ENCODE data around the gene CLDND2.
"Not testable (repeated sequence)": the region's sequence is repeated elsewhere in the genome, so short reads cannot be mapped to it uniquely, and the experiment has no call there.

CLDND2 gene, protein sequence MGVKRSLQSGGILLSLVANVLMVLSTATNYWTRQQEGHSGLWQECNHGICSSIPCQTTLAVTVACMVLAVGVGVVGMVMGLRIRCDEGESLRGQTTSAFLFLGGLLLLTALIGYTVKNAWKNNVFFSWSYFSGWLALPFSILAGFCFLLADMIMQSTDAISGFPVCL

DNA sequence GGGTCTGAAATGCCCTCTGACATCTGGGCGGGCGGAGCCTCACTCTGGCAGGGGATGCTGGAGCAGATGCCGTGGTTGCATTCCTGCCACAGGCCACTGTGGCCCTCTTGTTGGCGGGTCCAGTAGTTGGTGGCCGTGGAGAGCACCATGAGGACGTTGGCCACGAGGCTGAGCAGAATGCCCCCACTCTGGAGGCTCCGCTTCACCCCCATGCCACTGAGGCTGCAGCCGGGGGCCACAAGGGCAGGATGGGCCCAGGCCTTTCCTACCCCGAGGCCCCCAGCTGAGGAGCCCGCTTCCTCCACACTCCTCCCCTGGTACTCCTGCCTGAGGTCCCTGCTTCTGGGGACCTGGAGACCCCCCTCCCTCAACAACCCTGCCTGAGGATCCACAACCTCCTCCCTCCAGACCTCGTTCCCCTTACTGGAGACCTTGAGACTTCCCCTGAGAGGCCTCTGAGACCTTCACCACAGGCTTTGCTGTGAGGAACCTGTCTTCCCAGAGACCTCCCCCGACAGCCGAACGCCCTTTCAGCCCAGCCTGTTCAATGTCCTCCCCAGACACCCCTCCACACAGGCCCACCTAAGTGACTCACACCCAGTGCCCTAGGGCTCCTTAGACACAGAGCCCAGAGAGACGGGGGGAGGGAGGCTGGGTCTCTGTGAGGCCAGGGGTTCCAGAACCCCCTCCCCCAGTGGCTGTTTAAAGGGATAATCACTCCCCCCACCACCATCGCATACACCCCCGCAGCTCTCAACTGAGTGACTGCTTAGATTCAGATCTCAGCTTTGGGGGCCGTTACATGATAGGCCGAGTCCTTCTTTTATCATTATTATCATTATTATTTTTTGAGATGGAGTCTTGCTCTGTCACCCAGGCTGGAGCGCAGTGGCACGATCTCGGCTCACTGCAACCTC is at the start of gene CLDND2:
Gene CLDND2, minus strand, starts transcription at position 638 of the 917 bp plus-strand sequence. Its CDS starts 426 bp downstream, at position 212.
- DNase-seq, result no peak

GRCh38 chr19:51417810-51418157 is 49.0 kb upstream of the CLDND2 start:
- DNase-seq, result no peak

GRCh38 chr19:51417107-51417809 is 48.5 kb upstream of the CLDND2 start, which contains the start of gene SIGLEC10:
TSS of gene SIGLEC10 (minus strand) at chr19:51417642. CDS start at chr19:51417581, 61 bp downstream.
- no peak for DNase-seq

DNA sequence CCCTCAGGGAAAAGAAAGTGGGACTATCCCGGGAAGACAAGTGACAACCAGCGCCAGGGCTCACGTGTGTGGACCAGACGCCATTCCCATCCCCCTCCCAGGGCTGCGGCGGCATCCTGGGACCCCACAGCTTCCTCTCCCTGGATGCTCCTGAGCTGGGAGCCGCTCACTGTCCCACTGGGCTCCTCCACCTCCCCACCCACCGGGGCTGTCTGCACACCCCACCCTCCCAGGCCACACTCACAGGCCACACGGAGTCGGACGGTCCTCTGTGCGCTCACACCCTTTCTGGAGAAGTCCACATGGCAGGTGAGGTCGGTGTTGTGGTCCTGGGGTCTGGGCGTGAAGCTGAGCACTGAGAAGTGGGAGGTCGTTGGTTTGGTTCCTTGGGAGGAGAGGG is 47.6 kb upstream of the CLDND2 start:
- DNase-seq, result not testable (repeated sequence)

- no peak for DNase-seq
Measured at GRCh38 chr19:51415187-51415586, 46.4 kb upstream of the CLDND2 start.

DNA sequence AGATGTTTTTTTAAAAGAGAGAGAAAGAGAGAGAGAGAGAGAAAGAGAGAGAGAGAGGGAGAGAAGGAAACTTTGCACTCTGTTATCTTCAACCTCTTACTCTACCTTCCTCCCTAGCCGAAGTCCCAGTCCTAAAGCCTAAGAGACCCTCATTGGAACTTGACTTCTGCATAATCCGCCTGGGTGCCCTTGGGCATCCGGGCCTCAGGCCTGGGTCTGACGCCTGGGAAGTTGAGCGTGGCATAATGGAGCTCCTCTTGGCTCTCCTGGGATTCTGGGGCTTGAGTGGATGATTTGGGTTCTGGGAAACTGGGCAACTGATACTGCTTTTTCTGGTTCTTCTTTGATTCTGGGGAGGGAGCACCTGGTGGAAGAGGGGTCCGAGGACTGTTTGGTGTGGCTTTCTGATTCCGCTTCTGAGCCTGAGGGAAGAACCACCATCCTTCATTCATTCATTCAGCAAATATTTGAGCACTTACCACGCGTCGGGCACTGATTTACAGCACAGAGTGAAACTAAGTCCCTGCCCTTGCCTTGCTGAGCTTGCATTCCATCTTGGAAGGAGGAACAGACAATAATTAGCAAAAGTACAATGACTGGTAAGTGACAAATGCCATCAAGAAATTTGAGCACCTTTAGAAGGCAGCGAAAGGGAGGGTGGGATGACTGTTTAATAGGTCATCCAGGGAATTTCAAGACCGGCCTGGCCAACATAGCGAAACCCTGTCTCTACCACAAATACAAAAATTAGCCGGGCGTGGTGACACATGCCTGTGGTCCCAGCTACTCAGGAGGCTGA is 42.3 kb upstream of the CLDND2 start:
- no peak for DNase-seq

- DNase-seq, result no peak
Measured at GRCh38 chr19:51407511-51408131, 38.8 kb upstream of the CLDND2 start.

DNA sequence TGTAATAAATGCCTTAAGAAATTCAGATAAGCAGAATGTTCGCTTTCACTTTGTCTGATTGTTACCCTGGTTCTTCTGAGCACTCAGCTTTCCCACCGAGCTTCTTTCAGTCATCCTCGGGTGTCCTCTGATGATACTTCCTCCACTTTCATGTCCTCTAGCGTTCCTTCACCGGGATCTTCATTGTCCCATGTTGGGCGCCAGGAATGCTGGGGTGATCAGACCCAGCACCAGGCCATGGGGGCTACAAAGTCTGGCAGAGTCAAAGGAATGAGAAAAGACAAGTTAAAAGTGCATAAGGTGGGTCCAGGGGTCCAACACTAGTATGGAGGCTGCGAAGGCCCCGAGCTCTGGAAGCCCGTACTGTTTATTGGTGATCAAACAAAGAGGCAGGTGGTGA is 33.3 kb upstream of the CLDND2 start:
- no peak for DNase-seq

DNA sequence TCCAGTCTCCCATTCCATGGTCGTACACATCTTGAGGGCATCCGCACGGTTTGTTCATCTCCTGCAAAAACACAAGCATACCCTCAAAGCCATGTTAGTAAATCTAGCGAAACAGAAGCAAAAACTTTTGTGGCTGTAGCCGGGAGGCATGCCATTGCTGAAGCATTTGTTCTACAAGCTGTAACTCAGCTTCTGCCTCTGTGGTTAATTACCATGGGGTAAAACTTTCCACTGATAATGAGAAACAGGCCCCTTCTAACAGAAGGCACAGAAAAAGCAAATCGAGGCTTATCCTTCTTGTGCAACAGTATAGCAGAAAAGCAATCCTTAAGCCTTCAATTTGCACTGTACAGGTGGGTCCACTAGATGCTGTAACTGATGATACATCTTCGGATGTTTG is 31.1 kb upstream of the CLDND2 start:
- DNase-seq, result not testable (repeated sequence)

DNA sequence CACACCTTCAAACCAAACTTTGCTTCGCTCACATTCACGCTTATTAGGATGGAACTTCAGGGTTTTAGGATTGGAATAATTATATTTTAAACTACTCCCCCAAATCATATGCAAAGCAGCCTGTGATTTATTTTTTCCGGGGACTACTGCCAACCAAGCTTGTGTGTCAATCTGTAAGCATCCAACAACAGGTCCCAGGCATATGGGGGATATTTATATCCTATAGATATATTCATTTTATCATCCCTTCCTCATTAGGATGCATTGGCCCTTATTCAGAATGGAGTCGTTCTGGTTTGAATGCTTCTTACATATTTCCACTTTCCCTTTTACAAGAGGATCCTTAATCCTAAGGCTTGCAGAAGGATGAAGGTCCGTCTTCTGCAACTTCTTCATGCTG is 30.4 kb upstream of the CLDND2 start:
- no peak for DNase-seq

GRCh38 chr19:51398096-51398704 is 29.4 kb upstream of the CLDND2 start:
- DNase-seq, result no peak

DNA sequence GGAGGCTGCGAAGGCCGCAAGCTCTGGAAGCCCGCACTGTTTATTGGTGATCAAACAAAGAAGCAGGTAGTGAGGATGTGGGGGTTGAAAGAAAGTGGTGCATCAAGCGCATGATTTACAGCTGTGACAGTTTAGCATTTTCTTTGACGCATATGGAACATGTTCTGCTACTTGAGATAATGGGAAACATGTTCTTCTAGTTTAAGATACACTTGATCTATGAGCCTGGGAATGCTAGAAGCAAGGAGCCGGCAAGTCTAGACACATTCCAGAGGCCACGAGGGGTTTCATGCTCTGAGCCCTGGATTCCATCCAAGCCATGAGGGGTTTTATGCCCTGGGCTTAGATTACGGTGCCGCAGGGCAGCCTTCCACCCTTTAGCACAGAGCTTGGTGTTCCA is 28.6 kb upstream of the CLDND2 start:
- DNase-seq, result not testable (repeated sequence)

DNA sequence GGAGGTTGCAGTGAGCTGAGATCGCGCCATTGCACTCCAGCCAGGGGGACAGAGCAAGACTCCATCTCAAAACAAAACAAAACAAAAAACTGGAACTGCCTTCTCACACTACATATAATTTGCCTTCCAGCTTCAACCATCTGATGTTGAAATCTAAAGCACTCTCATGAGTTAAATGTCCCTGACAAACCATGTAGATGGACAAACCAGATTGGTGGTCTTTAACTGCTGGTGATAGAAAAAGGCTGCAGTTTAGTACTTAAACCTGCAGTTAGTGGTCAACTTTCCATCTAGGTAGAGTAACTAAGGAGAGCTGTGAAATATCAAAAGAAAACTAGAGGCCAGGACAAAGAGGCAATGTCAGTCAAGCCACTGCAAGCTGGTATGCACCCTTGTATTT is 27.4 kb upstream of the CLDND2 start:
- no peak for DNase-seq

- DNase-seq, result peak; percentile 81 to 95
Measured at GRCh38 chr19:51394050-51394836, 25.4 kb upstream of the CLDND2 start.

DNA sequence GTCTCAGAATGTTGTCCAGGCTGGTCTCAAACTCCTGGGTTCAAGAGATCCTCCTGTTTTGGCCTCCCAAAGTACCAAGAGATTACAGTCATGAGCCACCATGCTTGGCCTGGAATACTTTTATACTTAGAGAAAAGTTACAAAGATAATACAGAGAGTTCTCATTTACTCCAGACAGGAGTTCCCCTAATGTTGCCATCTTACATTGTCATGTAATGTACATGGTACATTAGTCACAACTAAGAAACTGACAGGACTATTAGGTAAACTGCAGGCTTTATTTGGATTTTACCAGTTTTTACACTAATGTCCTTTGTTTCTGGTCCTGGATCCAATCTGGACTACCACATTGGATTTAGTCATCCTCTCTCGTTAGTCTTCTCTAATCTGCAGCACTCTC is 23.9 kb upstream of the CLDND2 start:
- DNase-seq, result no peak

DNA sequence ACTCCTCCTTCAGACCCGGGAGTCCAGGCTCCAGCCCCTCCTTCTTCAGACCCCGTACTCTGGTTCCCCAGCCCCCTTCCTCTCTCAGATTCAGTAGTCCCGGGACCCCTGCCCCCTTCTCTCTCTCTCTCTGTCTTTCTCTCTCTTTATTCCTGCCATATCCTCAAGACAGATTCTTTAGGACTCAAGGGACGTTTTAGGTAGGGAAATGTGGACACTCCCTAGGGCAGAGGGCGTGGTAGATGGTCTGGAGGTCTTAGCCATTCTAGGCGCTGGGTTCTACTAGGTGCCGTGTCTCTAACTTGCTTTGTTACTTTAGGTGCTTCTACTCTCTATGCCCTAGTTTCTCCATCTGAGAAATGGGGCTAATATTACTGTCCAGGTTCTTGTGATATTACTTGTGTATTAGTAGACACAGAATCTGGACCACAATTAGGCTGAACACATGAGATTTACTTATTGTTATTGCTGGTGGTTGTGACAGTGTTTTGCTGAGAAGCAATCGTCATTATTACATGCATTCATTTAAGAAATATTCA is 22.3 kb upstream of the CLDND2 start:
- DNase-seq, result no peak

DNA sequence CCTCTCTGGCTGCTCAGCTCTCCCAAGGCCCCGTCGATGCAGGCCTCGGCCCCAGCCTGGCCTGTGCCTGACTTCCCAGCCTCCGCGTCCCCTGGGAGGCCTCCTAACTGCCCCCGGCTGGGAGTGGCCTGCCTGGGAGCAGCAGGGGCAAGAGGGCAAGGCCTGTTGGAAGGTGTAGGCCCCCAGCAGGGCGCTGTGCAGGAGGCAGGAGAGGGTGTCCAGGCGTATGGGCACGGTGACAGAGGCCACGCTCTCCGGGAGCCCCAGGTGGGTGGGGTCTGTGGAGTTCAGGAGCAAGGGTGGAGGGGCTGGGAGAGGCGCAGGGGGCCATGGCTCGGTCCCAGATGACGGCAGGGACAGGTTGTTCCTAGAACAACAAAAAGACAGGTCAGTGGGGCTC is 20.3 kb upstream of the CLDND2 start:
- DNase-seq, result no peak

DNA sequence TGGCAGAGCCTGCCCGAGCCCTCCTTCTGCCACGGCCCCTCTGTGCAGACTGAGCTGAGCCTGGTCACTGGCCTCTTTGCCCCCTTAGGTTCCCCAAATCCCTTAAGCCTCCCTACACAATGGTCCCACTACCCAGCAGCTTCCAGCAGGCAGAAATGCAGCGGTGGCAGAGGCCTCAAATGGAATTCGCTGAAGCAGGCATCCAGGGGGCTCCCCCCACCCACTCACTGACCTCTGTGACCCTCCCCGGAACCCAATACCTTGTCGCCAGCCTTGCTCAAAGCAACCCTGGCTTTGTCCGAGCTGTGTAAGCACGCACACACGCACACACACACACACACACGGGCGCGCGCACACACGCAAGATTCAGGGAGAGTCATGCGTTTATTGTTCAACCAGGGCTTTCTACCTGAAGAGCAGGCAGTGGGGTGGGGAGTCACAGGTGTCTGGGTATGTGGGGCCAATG is 19.2 kb upstream of the CLDND2 start, which contains the start of gene LIM2:
Gene LIM2, minus strand, starts transcription at position 51 of the 466 bp plus-strand sequence. CDS start 531 bp downstream, outside the sequence.
- DNase-seq, result no peak

DNA sequence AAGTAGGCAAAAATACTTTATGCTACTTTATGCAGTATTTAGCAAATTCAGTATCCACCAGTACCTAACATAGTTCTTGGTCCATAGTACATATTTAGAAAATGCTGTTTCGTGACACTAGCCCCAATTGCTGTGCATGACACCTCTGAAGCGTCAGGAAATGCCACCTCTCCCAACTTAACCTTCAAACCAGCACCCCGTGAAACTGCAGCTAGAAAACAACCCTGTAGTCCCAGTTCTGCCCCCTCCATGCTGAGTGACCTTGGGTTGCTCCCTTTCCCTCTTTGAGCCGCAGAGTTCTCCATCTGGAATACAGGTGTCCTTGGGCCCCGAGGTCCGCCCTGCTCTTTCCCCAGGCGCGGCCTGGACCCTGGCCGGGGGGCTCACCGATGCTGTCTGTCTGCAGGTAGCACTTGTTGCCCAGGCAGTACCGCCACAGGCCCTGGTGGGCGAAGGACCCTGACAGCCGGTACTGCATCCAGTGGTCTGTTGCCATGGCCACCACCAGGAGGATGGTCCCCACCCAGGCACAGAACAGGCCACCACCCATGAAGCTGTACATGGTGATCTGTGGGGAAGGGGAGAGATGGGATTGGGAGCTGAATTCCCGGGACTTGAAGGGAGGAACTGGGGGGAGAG is 18.2 kb upstream of the CLDND2 start:
- DNase-seq, result no peak

GRCh38 chr19:51382004-51382403 is 13.2 kb upstream of the CLDND2 start:
- no peak for DNase-seq

All from cerebellar nuclear complex (tissue), 1 donor.